GM04503 (cell line): Measurements from ENCODE around the gene EXOC6B.
A peak's percentile ranks its signal among the peaks of the same experiment; 100 is the strongest.

Experiments used
- DNase-seq: peaks from one replicate; pipeline ENCODE4 v3.0.0-alpha.2; 2012; ENCODE audit warnings: low read depth

EXOC6B gene

DNA sequence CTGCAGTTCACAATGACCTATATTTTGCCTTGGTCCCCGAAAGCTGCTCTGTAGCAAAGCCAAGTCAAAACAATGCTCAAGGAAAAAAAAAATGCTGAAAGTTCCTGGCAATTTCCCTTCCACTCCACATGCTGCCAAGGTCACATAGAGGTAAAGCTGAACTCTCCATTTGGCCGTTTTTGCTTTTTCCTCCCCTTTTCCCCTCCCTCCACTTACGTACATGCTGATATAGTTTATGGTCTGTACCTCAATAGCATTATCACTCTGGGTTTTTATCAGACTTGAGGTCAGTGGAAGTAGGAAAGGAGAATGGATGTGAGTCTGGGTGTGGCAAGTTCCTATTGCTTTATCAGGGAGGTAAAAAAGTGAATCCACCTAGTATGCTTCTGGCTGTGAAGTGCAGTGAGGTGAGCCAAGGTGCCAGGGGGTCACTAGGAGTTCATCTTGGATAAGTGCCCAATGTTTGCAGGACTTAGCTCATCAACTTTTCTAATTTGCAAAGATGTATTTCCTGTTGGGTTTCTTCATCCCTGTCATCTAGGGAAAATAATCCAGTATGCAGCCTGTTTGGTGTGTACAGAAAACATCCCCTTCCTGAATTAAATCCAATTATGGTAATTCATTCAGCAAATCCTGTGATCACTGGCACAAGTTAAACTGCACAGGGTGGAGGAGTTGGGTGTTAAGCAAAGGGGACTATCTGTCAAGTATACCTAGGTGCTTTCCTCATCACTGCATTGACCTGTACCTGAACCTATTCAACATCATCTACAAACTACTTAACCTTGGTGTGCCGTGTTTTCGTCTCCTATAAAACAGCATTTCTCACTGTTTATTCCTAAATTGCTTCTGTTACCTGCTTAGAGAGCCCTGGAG lies 553.8 kb downstream of the EXOC6B start:
- DNase-seq: no peak

DNA sequence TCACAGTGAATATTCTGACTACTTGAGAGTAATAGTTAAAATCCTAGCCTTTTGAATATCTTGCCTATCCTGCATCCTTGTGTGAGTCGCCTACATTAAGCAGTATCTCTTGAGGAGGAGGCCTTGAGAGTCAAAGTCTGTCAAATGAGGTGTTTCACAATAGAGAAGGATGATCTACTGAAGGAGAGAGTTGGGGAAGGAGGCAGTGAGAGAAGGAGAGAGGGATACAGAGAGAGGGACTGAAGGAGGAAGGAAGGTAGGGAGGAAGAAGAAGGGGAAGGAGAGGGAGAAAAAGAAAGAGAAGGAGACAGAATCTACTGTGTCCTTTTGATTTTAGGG lies 554.6 kb downstream of the EXOC6B start:
- DNase-seq: no peak

- DNase-seq: no peak
Measured at GRCh38 chr2:72270556-72271275, 555.1 kb downstream of the EXOC6B start.

DNA sequence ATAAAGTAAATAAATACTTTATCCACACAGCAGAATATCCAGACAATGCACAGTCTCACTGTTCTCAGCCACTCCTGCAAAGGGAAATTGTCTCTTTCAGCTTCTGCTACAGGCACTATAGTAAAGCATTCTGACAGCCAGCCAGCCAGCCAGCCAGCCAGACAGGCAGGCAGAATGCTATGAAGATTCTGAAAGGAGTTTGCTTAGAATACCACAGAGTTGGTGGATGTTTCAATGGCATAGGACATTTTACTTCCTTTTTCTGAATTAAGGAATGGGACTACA lies 562.1 kb downstream of the EXOC6B start:
- DNase-seq: no peak

- DNase-seq: no peak
Measured at GRCh38 chr2:72263043-72263775, 562.6 kb downstream of the EXOC6B start.

GRCh38 chr2:72261076-72261475 lies 564.8 kb downstream of the EXOC6B start:
- DNase-seq: no peak

DNA sequence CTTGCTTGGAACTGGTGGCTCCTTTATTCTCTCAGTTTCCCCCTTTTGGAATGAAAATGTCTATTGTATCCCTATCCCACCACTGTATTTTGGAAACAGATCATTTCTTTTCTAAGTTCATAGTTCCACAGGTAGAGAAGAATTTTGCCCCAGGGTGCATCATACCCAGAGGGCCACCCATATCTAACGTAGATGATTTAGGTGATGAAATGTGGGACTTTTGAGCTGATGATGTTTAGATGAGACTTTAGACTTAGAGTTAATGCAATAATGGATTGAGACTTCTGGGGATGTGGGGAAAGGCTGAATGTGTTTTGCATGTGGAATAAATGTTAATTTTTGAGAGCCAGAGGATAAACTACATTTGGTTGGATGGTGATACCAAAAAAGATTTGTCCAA lies 570.3 kb downstream of the EXOC6B start:
- DNase-seq: no peak

DNA sequence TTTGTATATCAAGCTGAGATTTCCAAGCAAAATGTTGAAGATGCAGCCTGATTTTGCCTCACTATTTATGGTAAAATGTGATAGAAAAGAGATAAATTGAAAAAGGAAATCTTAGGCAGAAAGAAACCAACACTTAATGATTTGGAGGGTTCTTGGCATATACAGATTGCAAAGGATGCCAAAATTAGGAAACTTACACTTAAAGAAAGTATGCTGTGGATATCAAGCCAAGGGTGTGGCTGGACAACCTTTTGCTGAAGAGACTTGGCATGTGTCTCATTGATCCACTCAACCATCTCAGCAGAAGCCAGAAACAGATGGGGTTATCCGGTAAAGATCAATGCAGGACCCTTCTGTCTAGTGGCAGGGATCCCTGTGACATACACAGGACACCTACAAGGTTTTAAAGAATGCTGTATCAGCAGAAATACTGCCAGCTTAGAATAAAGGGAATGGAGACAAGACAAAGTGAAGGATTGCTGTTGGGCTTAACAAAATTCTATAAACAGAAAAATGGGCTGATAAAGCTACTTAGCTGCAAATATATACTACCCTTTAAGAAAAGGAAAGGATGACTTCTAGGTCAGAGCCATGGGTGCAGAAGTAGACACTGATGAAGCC lies 570.9 kb downstream of the EXOC6B start:
- DNase-seq: no peak

DNA sequence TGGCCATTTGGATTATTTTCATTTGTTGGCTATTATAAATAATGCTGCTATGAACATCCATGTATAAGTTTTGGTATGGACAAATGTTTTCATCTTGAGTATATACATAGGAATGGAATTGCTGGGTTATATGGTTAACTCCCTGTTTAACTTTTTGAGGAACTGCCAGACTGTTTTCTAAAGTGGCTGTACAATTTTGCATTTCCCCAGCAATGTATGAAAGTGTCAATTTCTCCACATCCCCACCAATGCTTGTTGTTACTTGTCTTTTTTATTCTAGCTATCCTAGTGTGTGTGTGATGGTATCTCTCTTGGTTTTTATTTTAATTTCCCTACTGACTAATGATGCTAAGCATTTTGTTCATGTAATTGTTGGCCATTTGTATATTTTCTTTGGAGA lies 587.5 kb downstream of the EXOC6B start:
- DNase-seq: no peak

- DNase-seq: no peak
Measured at GRCh38 chr2:72237549-72237948, 588.3 kb downstream of the EXOC6B start.

DNA sequence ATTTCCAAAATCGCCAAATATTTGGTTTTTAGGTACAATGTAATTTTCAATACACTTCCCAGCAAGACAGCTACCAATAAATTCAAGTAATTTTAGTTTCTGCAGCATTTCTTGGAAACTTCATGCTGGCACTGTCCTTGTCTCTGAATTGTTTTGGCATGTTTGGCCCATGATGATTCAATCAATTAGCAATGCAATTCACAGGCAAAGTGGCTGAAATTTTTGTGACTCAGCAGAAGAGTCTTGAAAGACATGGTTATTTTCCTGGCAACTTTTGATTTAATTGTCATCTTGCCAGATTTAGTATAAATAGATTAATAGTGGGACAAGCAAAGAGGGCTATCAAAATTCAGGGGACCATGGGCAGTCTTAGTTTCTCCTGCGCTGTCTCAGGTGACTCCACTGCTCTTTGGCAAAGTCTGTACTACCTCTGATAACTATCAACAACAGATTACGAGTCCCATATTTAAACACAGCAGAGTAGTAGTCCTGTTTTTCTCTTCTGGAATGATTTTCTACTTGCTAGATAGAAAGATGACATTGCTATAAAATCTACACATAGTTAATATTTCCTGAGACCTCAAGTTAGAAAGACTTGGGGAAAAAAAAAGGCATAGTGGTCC lies 589.3 kb downstream of the EXOC6B start:
- peak; percentile 80 for DNase-seq

DNA sequence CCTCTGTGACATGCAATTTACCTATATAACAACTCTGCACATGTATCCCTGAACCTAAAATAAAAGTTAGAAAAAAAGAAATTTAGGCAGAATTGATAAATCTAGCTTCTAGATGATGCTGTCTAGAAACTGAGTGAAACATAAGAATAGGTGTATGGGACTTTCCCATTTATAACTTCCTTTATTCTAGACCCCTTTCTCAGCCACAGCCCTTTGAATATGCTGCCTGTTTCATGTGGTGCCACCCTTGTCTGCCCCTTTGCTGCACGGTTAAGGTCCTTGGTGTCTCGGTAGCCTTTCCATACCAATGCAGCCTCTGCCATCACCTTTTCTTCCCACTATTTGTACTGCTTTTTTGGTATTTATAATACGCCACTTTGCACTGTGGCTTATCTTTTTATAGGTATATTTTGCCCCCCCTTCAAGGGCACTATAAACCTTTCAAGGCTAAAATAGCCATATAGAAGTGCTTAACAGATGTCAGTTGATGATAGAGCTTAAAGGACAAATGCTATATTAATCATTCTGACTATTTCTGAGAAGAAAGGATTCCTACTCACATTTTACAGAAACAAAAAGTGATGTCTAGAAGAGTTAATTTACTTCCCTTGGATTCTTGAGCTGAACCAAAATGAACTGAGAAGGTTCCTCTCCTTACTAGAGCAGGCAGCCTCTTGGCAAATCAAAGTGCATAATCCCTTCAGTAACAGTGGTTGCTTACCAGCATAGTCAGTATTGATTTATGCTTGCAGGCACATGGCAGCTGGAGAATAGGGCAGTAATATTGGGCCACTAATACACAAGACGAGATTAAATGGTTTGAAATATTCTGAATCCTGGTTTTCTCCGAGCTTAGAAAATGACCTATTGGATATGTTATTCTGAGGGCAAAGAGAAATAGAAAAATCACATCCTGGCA lies 590.1 kb downstream of the EXOC6B start:
- DNase-seq: no peak

DNA sequence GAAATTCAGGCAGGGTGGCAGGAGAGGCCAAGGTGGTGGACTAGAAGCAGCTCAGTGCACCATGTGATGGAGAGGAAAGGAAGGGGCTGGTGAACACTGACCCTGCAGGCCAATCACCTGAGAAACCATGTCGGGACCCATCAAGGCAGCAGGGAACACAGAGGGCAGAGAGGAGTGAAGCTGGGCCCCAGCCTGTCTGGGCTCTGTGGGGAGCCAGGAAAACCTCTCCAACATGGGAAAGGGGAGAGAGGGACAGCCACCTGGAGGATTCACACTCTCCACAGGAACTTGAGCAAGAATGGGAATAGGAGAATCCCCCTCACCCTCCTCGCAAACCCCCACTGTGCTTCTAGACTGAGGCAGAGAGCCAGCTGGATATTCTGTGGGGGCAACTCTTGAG lies 592.6 kb downstream of the EXOC6B start:
- DNase-seq: no peak

DNA sequence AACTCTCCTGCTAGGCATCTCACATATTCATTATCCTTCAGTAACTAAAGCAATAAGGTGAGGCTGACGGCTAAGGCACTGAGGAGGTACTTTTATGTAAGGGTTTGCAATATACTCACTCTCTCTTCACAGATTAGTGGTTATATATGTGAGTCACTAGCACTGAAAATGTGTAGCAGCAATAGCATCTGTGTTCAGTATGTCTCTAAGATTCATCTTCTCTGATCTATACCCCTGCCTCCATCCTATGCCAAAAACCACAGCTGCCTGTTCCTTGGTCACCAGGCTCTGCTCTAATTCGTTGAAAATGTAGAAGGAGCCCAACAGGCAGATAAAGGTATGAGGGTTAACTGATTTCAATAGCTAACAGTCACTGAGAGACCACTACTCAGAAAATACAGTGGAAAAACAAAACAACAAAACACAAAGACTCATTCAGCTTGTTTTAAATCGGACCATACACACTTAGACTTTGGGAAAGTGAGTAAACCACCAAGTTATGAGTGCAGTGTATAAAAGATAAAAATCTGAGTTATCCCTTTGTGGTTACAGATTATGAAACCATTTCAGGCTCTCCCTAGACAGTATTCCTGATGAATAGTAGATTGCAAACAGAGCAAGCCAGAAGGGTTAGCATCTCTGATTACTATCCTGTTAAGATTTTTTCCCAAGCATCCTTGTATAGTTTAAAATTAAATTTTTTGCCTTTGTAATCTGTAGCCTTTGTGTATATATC lies 602.8 kb downstream of the EXOC6B start:
- peak; percentile 66 for DNase-seq

GRCh38 chr2:72220170-72220569 lies 605.7 kb downstream of the EXOC6B start:
- no peak for DNase-seq

GRCh38 chr2:72214429-72215143 lies 611.2 kb downstream of the EXOC6B start:
- DNase-seq: peak; percentile 70

GRCh38 chr2:72212486-72212855 lies 613.4 kb downstream of the EXOC6B start:
- DNase-seq: no peak

DNA sequence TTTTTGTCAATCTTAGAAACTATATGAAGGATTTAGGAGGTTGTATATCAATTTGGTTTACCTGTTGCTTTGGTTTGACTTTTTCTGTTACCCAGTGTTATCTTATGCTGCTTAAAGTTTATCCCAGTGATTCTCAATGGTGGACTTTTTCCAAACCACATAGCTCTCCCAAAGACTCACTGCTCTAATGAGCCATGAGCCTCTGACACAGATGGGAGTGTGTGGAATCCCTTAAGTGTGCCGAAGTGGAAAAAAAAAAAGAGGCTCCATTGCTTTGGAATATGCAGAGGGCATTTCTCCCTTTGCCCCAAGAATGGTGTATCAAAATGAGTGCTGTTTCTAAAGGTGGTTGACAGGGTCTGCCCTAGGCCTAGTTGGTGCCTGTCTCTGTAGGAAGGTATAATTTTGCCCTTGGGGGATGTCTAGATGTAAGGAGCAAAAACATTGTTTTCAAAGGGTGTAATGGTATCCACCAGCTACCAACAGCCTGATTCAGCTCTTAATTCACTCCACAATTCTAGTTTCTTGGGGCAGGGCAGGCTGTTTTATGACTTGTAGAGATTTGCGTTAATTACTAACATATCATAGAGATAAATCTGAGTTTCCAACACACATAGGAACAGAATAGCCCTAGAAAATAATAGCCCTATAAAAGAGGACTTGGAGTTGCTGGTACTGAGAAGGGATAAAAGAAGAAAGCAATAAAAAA lies 613.9 kb downstream of the EXOC6B start:
- peak; percentile 65 for DNase-seq

DNA sequence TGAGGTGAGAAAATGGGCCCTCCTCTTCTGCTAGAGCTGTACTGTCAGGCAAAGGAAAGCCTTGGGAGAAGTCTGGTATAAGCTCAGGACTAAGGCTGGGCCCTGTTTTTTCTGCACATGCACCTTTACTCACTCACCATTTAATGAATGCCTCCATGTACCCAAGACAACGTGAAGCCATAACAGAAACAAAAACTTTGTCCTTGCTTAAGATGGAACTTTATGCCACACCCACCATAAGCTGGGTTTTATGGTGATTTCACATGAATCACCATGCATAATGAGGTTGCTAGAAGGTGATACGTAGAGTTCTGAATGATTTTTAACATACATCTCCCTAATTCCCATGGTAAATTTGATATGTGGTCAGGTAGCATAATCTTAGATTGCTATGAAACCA lies 614.5 kb downstream of the EXOC6B start:
- no peak for DNase-seq
